HFFc6 (cell line): ENCODE results near the gene EPS15. TPM values are rescaled to one million over a fixed set of nuclear protein-coding genes. Genes with fewer than 3 reads are reported as not detected.

ENCODE experiments used
- DNase-seq: peaks from one replicate; pipeline ENCODE4 v3.0.0-alpha.2; 2018
- H3K27ac Mint-ChIP-seq: 2 replicates; pipeline ENCODE4 v1.8.0; 2020; ENCODE audit warnings: mild to moderate bottlenecking, mixed read lengths
- H3K27me3 Mint-ChIP-seq: 2 replicates; pipeline ENCODE4 v1.8.0; 2021; ENCODE audit warnings: mild to moderate bottlenecking, moderate library complexity, mixed read lengths; ENCODE audit not compliant: insufficient read depth
- H3K36me3 Mint-ChIP-seq: 2 replicates; pipeline ENCODE4 v1.8.0; 2021; ENCODE audit warnings: low read depth, mixed read lengths
- H3K4me1 Mint-ChIP-seq: 2 replicates; pipeline ENCODE4 v1.8.0; 2020; ENCODE audit warnings: low read depth, mixed read lengths
- H3K4me3 Mint-ChIP-seq: 2 replicates; pipeline ENCODE4 v1.8.0; 2020; ENCODE audit warnings: mild to moderate bottlenecking, moderate library complexity, mixed read lengths
- H3K9me3 Mint-ChIP-seq: 2 replicates; pipeline ENCODE4 v1.8.0; 2020; ENCODE audit warnings: mild to moderate bottlenecking, mixed read lengths
- CTCF ChIP-seq: fragments of 200-600 bp; sonication (generic); IDR thresholded peaks from 2 replicates; pipeline ENCODE4 v1.5.0; 2021; ENCODE audit warnings: antibody characterized with exemption, mild to moderate bottlenecking
- total RNA-seq, 6 experiments: library from RNA; stranded (reverse); fragmentation: NEBNext Ultra II Directional; extraction: Animal tissue kit (Norgen Biotek cat#: 25700); gene quantifications; 2 replicates in 1 of 6; 3 replicates in 5 of 6; pipeline ENCODE4 v1.2.3, GENCODE V29; 2021

The EPS15 gene
- total RNA-seq, 6 experiments from 2014 or later: 45.2 to 55.7 (median 49.6) TPM

GRCh38 chr1:51499694-51500093, 19.4 kb downstream of the EPS15 start:
- Mint-ChIP-seq H3K27ac (no peak overlapping the region), H3K27me3 (no peaks in the 10 kb centered on the region), H3K9me3 (no peaks in the 10 kb centered on the region), H3K4me1 (no peaks in the 10 kb centered on the region; the same call in 1 of the 2 replicates), H3K4me3 (no peak overlapping the region), H3K36me3 (0 out of 2 replicates have a peak, but pooled peaks cover 14% of the 10 kb centered on the region)
- no peak for TF ChIP-seq CTCF
- no peak for DNase-seq

- TF ChIP-seq CTCF: no peak
- no peaks in the 10 kb centered on the region for H3K9me3 Mint-ChIP-seq
Measured at GRCh38 chr1:51498924-51499323, 20.1 kb downstream of the EPS15 start.

GRCh38 chr1:51497340-51497739, 21.7 kb downstream of the EPS15 start:
- peaks cover 21% of the 10 kb centered on the region for H3K36me3 Mint-ChIP-seq
- no peak for TF ChIP-seq CTCF
- no peak overlapping the region for H3K4me3 Mint-ChIP-seq
- no peaks in the 10 kb centered on the region for H3K27me3 Mint-ChIP-seq
- H3K9me3 Mint-ChIP-seq: no peaks in the 10 kb centered on the region
- peaks cover 10% of the 10 kb centered on the region for H3K4me1 Mint-ChIP-seq
- H3K27ac Mint-ChIP-seq: no peak overlapping the region
- no peak for DNase-seq

More at GRCh38 chr1:51498924-51499323, 20.1 kb downstream of the EPS15 start:
- H3K27me3 Mint-ChIP-seq: no peaks in the 10 kb centered on the region
- no peak overlapping the region for H3K4me3 Mint-ChIP-seq
- DNase-seq: no peak
- H3K36me3 Mint-ChIP-seq: peaks cover 18% of the 10 kb centered on the region
- no peak overlapping the region for H3K27ac Mint-ChIP-seq
- H3K4me1 Mint-ChIP-seq: peaks cover 7% of the 10 kb centered on the region

- H3K36me3 Mint-ChIP-seq: peaks cover 13% of the 10 kb centered on the region
- DNase-seq: no peak
- no peak overlapping the region for H3K27ac Mint-ChIP-seq
- no peaks in the 10 kb centered on the region for H3K27me3 Mint-ChIP-seq
- H3K4me3 Mint-ChIP-seq: no peak overlapping the region
- no peak for TF ChIP-seq CTCF
- peaks cover 19% of the 10 kb centered on the region for H3K4me1 Mint-ChIP-seq
- H3K9me3 Mint-ChIP-seq: no peaks in the 10 kb centered on the region
Measured at GRCh38 chr1:51494138-51494830, 24.8 kb downstream of the EPS15 start.

GRCh38 chr1:51491166-51491981, 27.7 kb downstream of the EPS15 start:
- no peak overlapping the region for H3K27ac Mint-ChIP-seq
- no peak for TF ChIP-seq CTCF
- DNase-seq: no peak
- H3K27me3 Mint-ChIP-seq: no peaks in the 10 kb centered on the region
- H3K4me3 Mint-ChIP-seq: no peak overlapping the region
- no peaks in the 10 kb centered on the region for H3K9me3 Mint-ChIP-seq
- H3K36me3 Mint-ChIP-seq: peaks cover 6% of the 10 kb centered on the region
- peaks cover 26% of the 10 kb centered on the region for H3K4me1 Mint-ChIP-seq
